Suppressor macrophage treated with lipopolysaccharide for 4 hours (primary cell): ENCODE results near the gene TERB2.
"Not testable (repeated sequence)": the region's sequence is repeated elsewhere in the genome, so short reads cannot be mapped to it uniquely, and the experiment has no call there.

Experiments
- DNase-seq: peaks from one replicate; pipeline ENCODE4 v3.0.0-alpha.2; 2020

The TERB2 gene, protein sequence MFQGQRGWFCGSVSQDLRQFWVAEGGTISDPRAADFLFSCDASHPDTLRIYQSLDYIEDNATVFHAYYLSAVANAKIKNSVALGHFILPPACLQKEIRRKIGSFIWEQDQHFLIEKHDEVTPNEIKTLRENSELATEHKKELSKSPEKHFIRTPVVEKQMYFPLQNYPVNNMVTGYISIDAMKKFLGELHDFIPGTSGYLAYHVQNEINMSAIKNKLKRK

GRCh38 chr15:44956388-44956787, at the start of gene TERB2:
Gene TERB2, plus strand, starts transcription at chr15:44956687. Its CDS starts 32 bp downstream, at chr15:44956719.
- no peak for DNase-seq

GRCh38 chr15:44909423-44909822, 47.1 kb upstream of the TERB2 start:
- no peak for DNase-seq

DNA sequence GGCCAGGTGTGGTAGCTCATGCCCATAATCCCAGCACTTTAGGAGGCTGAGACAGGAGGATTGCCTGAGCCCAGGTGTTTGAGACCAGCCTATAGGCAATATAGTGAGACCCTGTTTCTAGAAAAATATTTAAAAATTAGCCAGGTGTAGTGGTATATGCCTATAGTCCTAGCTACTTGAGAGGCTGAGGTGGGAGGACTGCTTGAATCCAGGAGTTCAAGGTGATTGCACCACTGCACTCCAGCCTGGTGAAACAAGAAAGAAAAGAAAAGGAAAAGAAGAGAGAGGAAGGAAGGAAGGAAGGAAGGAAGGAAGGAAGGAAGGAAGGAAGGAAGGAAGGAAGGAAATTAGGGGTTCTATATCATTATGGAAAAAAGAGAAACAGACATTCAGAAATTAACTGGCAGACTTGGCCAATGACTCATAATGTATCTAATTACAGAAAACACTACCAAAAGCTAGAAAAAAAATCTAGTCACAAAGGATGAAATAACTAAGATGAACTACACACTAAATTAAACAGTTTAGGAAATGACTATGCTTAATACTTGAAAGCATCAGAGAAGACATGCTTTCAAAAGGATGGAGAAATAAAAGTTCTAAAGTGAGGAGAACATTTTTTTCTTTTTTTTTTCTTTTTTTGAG, 45.4 kb upstream of the TERB2 start:
- no peak for DNase-seq

DNA sequence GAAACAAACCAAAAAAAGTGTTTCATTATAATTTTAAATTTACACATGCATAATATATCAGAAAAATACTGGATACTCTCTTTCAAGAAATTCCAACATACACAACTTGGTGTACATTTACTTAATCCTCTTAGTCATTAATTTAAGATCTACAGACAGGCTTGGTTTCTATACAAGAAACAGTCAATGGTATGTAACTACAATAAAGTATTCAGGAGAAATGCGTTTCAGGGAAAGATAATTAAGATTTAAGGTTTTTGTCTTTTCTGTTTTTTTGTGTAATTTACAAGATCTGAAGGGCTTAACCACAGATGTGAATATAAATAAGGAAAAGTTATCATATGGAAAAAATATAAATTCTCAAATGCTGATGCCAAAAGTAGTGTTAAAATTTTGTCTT, 44.3 kb upstream of the TERB2 start:
- DNase-seq, result not testable (repeated sequence)

- DNase-seq, result not testable (repeated sequence)
Measured at GRCh38 chr15:44912974-44913448, 43.5 kb upstream of the TERB2 start.

- no peak for DNase-seq
Measured at GRCh38 chr15:44918136-44918535, 38.4 kb upstream of the TERB2 start.

DNA sequence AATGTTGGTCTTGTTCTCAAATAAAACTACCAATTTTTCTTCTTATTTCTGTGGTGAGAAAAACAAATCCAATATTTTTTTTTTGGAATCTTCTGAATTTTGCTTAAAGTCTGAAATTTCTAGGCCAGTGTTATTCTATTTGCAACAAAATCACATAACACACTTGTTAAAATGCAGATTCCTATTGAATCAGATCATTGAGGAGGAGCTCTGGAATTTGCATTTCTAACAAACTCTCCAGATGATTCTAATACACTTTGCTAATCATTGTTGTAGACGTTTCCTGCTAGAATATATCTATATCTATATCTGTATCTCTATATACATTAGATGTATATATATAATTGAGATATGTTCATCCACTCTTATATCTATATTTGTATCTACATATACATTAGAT, 27.8 kb upstream of the TERB2 start:
- DNase-seq, result not testable (repeated sequence)

DNA sequence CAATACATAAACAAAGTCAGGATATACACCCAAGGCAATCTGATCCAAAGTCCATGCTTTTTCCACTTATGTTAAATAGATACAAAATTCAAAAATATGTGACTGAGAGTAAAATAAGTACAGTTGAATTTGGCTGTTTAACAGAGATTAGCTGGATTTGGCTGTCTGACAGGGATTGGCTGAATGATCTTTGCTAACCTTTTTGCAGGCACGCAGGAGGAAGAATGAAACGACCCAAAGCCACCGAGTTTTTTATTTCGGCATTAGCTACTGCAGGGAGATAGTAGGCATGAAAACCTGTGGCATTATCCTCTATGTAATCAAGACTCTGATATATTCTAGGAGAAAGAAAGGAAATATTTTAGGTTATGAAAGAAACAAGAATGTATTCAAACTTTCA, 26.2 kb upstream of the TERB2 start:
- not testable (repeated sequence) for DNase-seq

DNA sequence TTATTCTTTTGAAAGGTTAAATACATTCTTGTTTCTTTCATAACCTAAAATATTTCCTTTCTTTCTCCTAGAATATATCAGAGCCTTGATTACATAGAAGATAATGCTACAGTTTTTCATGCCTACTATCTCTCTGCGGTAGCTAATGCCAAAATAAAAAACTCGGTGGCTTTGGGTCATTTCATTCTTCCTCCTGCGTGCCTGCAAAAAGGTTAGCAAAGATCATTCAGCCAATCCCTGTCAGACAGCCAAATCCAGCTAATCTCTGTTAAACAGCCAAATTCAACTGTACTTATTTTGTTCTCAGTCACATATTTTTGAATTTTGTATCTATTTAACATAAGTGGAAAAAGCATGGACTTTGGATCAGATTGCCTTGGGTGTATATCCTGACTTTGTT, 1.8 kb downstream of the TERB2 start:
- not testable (repeated sequence) for DNase-seq

- DNase-seq, result no peak
Measured at GRCh38 chr15:44968475-44968874, 12.0 kb downstream of the TERB2 start.

DNA sequence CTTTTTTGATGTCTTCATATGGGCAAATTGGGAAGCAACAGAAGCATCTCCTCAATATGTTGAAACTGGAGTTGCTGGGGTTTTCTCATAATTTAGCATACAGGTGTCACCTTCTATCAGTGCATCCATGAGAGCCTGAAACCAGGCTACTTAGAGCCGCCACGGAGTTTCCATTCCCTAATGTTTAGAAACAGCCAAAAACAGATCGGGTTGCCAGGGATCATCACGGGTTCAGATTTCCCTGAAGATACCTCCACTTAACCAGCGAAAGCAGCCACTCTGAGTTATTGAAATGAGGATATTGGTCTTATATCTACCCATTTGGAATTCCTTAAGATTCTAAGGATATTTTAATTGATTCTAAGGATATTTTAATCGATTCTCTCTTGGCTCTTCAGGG, 14.5 kb downstream of the TERB2 start:
- DNase-seq, result no peak

DNA sequence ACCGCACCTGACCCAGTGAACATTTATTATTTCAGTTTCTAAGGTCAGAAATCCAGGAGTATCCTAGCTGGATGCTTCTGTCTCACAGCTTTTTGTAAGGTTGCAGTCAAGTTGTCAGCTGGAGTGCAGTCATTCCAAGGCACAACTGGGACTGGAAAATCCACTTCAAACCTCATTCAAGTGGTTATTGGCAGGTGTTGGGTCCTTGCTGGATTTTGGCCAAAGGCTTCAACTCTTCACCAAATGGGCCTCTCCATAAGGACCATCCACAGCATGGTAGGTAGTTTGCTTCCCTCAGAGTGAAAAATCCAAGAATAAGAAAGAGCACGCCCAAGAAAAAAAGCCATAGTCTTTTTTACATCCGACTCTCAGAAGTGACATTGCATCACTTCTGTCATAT, 19.7 kb downstream of the TERB2 start:
- DNase-seq, result not testable (repeated sequence)

DNA sequence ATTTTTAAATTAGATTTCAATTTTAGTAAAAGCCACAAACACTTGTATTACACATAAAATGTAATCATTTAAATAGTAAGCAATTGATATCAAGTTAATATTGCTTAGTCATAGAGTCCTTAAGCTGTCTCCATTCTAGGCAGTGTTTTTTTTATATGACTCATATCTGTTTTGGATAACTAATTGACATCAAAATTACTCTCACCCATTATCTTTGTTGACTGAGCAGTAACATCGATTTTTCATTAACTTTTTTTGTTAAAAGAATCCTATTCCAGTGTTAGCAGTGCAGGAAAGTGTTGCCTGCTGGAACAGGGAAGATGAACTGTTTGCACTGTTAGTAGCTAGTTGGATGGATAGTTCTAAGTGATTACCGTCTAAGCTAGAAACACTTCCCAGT, 21.3 kb downstream of the TERB2 start:
- DNase-seq, result not testable (repeated sequence)

DNA sequence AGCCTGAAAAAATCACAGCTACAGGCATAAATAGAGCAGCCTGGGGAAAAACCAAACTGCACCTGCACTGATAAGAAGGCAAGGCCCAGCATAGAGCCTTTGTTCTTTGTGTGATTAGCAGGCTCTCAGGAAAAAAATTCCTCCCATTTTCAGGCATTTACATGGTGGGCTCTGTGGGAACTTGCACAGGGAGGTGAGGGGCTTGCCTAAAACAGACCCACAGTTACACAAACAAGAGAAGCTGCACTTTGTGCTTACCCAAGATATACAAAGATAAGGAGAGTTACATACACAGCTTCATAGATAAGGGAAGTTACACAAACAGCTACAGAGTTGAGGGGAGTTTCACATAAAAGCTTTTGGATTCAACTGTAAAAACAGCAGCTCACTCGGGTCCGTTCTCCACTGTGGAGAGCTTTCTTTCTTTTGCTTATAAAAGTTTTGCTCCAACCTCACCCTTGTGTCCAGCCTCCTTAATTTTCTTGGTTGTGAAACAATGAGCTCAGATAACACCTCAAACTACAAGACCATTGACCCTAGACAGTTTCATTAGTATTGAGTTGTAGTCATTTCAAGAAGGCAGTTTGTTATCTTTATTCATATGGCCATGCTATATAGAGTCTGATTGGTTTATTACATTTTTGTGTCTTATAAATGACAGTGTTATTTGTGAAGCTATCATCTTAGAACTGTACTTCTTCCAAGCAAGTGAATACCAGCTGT, 23.3 kb downstream of the TERB2 start:
- DNase-seq, result not testable (repeated sequence)

DNA sequence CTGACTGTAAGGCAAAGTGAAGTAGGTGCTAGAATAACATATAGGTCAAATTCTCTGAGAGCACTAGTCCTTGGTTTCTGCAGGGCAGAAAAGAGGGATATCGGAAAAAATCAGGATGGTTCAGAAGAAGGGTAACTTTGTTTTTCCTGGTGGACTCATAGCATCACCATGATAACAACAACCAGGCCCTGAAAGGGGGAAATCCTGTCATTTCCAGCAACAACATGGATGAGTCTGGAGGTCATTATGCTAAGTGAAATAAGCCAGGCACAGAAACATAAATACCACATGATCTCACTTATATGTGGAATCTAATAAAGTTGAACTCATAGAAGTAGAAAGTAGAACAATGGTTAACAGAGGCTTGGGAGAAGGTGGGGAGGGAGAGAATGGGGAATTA, 27.7 kb downstream of the TERB2 start:
- not testable (repeated sequence) for DNase-seq

- DNase-seq, result not testable (repeated sequence)
Measured at GRCh38 chr15:44986346-44987055, 30.0 kb downstream of the TERB2 start.

DNA sequence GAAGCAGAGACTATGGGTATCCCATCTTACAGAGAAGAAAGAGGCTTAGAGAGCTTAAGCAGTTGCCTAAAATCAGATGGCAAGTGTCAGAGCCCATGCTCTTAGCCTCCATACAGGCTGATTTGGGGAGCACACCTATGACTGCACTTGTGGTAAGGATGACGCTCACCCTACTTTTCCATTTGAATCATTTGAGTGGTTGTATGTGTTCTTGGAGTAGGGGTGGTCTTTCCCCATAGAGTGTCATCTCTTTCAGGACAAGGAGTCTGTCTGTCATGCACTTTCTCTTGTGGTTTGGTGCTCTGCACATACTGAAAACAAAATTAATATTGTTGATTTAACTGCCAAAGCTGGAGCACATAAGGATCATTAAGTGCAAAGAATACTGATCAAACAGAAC, 31.2 kb downstream of the TERB2 start:
- not testable (repeated sequence) for DNase-seq

DNA sequence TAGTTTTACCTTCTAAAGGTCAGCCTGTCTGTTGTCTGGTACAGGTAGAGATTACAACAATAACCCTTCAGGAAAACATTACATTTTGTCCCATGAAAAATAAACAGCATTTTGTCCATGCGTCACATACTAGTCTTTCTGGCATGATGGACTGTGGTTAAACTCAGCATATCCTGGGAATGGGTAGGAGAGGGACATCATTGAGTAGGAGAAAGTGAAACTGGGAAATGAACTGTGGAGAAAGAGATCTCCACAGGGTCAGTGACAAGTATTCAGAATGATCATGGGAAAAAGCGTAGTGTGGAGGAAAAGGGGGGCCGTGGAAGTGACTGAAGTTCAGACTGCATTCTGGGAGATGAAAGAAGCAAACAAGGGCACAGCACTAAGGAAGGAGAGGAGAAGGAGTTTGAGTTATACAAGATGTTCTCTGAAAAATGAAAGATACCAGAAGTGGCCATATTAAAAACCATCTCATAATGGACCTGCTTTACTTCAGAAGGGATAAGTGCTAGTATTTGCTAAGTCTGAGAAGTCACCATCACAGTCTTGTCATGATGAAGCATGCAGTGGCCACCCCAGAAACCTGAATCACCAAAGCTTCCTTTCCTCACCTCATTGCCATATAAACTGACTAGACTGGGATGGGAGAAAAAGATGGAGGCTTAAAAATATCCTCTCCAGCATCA, 31.8 kb downstream of the TERB2 start:
- DNase-seq, result not testable (repeated sequence)

DNA sequence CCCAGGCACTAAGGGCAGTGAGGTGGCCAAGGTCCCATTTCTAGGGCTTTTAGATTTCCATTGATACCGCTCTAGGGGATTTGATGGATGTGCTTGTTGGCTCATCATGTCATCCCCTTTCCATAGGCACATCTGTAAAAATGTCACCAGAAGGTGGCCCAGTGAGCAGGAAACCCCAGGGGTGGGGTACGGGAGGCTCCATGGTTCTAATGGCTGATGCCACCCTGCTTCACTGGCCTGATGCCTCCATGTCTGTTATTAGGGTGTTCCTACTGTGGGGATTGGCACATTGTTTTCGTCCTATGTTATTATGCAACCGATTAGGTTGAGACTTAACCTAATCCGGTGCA, 32.4 kb downstream of the TERB2 start:
- DNase-seq, result not testable (repeated sequence)

- not testable (repeated sequence) for DNase-seq
Measured at GRCh38 chr15:44997632-44998031, 41.1 kb downstream of the TERB2 start.

DNA sequence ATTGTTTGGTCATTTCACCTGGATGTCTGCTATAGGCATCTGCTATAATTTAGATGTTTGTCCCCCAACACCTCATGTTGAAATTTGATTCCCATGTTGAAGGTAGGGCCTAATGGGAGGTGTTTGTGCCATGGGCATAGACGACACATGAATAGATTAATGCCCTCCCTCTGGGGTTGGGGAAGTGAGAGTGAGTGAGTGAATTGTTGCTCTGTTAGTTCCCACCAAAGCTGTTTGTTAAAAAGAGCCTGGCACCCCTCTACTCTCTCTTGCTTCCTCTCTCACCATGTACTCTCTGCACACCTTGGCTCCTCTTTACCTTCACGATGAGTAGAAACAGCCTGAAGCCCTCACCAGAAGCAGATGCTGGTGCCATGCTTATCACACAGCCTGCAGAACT, 42.6 kb downstream of the TERB2 start:
- no peak for DNase-seq

GRCh38 chr15:45001180-45001579, 44.7 kb downstream of the TERB2 start:
- DNase-seq, result not testable (repeated sequence)
